NCI-H82 treated with DMSO at 0.1 percent for 48 hours (cell line): ENCODE data around the gene FICD.

ENCODE experiments used
- DNase-seq: peaks from one replicate; lab custom pipeline; 2025; ENCODE audit not compliant: unreplicated experiment; lab: John Stamatoyannopoulos, UW

The FICD gene

DNA sequence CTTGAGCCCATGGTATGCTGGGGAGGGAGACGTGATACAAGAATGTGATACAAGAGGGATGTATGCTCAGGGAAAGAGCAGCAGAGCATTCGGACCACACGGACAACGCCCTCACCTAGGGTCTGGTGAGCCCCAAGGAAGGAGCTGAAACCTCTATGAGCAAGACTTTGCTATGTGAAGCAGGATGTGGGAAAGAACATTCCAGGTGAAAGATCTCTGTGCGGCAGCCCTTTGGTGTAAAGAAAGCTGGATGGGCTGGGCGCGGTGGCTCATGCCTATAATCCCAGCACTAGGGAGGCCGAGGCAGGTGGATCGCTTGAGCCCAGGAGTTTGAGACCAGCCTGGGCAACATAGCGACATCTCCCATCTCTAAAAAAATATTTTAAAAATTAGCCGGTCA, 16.9 kb upstream of the FICD start:
- no peak for DNase-seq

DNA sequence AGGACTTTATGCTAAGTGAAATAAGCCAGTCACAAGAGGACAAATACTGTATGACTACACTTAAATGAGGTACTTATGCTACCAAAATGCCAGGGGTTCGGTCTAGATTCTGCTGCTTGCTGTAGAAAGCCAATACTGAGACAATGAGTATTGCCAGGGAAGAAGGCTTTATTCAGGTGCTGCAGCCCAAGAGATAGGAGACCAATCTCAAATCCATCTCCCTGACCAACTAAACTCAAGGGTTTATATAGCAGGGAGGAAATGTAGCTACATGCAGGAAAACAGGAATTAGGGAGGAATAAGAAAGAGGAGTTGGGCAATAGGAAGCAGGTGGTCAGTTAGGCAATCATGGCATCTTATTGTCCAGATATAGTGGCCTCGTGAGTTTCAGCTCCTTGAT, 12.2 kb upstream of the FICD start:
- no peak for DNase-seq

GRCh38 chr12:108505129-108505528, 9.9 kb upstream of the FICD start:
- DNase-seq, result peak; percentile 59

DNA sequence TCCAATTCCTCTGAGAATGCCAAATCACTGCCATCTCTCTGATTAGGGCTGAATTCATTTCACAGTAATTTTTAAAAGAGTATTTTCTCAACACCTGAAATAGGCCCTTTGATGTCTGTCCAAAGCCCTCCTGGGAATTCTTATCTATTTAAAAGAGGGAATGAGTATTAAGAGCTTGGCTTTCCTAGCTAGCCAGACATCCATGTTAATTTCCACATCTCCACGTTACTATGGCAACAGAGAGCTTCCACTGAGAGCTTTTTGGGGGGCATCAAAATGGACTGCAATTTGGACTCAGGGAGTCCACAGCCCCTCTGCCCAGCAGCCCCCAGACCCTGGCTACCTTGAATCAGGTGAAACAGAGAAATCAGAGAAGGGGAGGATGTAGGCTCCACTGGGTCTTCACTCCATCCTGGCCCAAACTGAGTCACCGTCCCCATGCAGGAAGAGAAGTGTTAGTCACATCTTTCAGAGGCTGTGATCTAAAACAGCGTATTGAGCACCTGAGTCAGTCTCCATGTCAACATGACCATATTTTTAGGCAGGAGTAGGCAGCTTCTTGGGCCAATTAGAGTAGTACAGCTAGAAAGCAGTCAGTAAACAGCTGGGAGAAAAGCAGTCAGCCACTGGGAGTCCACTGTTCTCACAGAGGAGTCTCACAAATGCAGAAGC, 7.0 kb upstream of the FICD start:
- DNase-seq, result no peak

GRCh38 chr12:108509806-108510205, 5.3 kb upstream of the FICD start:
- DNase-seq, result no peak

GRCh38 chr12:108510836-108511235, 4.2 kb upstream of the FICD start:
- DNase-seq, result no peak

- DNase-seq, result peak; percentile 75
Observed at GRCh38 chr12:108511633-108512540, 3.2 kb upstream of the FICD start.

DNA sequence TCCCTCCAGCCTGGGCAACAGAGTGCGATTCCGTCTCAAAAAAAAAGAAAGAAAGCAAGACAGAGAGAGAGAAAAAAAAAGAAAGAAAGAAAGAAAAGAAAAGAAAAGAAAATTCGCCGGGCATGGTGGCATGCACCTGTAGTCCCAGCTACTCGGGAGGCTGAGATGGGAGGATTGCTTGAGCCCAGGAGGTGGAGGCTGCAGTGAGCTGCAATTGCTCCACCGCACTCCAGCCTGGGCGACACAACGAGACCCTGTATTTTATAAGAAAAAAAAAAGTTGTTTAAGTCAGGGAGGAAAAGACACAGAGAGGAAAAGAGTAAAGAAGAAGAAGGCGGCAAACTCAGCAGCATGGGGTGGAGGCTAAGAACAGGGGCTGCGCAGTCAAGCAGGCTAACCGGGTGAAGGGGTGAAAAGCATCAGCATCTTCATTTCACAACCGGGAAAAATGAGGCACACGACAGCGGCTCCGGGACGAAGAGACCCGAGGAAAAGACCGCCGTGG, 557 bp upstream of the FICD start:
- DNase-seq, result no peak

- DNase-seq, result no peak
Observed at GRCh38 chr12:108515916-108516315, 839 bp downstream of the FICD start.

- no peak for DNase-seq
Observed at GRCh38 chr12:108516511-108517275, 1.6 kb downstream of the FICD start.

DNA sequence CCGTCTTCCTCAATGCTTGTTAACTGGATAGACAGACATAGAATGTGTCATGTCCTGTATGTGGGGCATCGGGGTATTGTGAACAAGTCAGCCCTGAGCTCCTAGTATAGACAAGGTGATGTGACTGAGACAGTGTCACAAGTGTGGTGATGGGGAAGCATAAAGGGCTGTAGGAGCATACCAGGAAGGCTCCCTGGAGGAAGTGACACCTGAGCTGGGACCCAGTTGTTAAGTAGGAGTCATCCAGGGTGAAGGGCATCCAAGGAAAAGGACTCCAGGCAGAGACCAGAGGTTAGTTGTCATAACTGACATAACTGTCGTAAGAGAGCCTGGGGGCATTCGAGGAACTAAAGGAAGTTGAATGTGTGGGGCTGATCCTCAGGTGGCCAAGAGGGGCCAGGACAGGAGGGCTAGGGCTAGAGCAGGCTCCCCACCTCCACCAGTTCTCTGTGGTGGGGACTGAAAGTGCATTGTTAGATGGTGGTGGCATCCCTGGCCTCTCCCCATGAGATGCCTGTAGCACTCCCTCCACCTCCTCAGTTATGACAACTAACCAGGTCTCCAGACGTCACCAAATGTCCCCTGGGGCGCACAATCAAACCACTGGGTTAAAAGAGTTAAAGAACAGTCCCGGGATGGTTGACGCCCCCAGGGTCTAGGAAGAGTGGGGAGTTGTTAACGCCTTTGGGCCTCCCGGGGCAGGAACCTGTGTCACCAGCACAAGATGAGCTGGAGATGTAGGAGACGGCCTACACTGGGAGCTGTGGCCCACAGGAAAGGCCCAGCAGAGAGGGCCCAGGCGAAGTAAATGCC, 2.4 kb downstream of the FICD start:
- no peak for DNase-seq

DNA sequence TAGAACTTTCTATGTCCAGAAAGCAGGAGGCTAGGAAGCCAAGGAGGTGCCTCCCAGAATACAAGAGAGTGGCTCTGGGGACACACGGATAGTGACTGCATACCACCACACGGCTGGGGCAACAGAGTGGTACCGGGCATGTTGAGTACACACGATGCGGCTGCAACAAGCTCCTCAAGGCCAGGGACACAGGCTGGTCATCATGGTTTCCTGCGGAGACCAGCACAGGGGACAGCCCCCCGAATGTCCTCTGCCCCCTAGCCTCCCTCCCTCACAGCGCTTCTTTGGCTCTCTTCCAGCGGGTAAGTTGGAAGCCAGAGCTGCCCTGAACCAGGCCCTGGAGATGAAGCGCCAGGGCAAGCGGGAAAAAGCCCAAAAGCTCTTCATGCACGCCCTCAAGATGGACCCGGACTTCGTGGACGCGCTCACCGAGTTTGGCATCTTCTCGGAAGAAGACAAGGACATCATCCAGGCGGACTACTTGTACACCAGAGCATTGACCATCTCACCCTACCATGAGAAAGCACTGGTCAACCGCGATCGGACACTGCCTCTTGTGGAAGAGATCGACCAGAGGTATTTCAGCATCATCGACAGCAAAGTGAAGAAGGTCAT, 3.1 kb downstream of the FICD start:
- no peak for DNase-seq

DNA sequence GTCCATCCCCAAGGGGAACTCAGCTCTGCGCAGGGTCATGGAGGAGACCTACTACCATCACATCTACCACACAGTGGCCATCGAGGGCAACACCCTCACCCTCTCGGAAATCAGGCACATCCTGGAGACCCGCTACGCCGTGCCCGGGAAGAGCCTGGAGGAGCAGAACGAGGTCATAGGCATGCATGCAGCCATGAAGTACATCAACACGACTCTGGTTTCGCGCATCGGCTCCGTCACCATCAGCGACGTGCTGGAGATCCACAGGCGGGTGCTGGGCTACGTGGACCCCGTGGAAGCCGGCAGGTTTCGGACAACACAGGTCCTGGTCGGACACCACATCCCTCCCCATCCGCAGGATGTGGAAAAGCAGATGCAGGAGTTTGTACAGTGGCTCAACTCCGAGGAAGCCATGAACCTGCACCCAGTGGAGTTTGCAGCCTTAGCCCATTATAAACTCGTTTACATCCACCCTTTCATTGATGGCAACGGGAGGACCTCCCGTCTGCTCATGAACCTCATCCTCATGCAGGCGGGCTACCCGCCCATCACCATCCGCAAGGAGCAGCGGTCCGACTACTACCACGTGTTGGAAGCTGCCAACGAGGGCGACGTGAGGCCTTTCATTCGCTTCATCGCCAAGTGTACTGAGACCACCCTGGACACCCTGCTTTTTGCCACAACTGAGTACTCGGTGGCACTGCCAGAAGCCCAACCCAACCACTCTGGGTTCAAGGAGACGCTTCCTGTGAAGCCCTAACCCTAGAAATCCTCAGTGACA, 3.8 kb downstream of the FICD start:
- no peak for DNase-seq

- DNase-seq, result no peak
Observed at GRCh38 chr12:108519558-108519957, 4.5 kb downstream of the FICD start.

- no peak for DNase-seq
Observed at GRCh38 chr12:108523365-108523764, 8.3 kb downstream of the FICD start.

GRCh38 chr12:108525681-108526080, 10.6 kb downstream of the FICD start:
- DNase-seq, result no peak

DNA sequence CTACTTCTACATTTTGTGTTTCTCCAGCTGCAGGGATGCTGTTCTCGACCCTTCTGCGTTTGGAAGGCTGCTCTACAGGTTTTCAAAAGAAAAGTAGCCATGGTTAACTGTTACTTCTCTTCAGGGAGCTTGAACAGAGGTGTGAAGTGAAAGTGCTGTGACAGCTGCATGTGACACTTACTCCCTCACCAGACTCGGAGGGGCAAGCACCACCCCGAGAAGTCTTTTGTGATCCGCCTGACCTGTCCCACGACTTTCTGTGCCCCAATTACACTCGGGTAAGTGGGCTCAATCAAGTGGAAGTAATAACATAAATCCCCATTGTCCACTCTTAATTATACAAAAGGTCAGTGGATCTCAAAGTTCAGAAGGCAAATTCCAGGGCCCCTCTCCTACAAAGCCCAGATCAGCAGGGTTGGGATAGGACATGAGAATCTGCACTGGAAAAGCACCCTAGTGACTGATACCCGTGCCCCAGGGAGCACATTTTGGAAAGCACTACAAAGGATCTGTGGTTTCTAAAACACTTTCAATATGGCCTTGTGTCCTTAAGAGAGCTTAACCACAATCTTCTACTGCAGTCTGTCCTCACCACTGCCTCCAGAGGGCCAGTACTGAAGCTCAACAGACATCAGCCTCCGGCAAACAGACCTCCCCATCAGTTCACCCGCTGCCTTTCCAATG, 11.5 kb downstream of the FICD start:
- no peak for DNase-seq

DNA sequence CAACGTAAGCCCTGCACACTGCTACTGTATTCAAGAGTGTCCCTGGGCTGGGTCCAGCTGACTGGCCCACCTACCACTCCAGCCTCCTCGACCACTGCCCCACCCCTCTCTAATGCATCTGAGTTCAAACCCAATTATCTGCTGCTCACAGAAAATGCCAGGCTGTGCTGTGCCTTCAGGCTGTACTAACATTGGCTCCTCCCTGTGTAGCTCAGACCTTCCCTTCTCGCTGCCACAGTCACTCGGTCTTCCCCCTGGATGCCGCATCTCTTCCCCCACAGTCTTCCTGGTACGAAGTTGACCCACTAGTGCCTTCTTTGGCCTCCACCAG, 12.1 kb downstream of the FICD start:
- DNase-seq, result no peak

DNA sequence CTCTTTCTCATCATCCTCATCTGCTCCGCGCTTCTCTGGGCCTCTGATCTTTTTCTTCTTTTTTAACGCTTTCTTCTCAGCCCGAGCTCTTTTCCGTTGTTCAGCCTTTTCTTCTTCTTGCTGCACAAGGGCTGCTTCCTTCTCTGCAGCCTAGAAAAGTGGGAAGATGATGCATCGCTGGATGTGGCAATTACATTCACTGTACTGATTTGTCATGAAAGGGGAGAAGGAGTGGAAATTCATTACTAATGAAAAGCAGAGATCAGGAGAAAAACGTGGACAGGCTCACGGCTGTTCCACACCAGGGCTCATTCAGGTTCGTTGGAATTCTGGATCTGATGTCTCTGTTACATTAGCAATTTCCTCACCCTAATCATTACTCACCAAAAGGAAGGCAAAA, 15.1 kb downstream of the FICD start:
- DNase-seq, result no peak
